Transverse colon (tissue), 4 donors: ENCODE measurements around the gene ARHGEF7. TPM values are rescaled to one million over a fixed set of nuclear protein-coding genes. Genes with fewer than 3 reads are reported as not detected.

ENCODE experiments used
- DNase-seq: peaks from one replicate; pipeline ENCODE4 v3.0.0-alpha.2; 2019
- H3K27ac ChIP-seq, 4 donors: fragments of 200-600 bp; sonication (generic); 2 replicates each; pipeline ENCODE4 v1.5.1; 2016 to 2018; ENCODE audit warnings: inconsistent platforms in 4 of 4
- H3K27me3 ChIP-seq: fragments of 200-600 bp; sonication (generic); 2 replicates; pipeline ENCODE4 v1.5.1; 2017; ENCODE audit warnings: inconsistent platforms
- H3K36me3 ChIP-seq, 4 donors: fragments of 200-600 bp; sonication (generic); 2 replicates each; pipeline ENCODE4 v1.5.1; 2017 to 2019; ENCODE audit warnings: inconsistent platforms in 4 of 4
- H3K4me1 ChIP-seq, 4 donors: fragments of 200-600 bp; sonication (generic); 2 replicates each; pipeline ENCODE4 v1.5.1; 2017 to 2020; ENCODE audit warnings: inconsistent platforms in 4 of 4
- H3K4me3 ChIP-seq, 4 donors: fragments of 200-600 bp; sonication (generic); 1 replicate in 1 of 4; 2 replicates in 3 of 4; pipeline versions ENCODE4 v1.5.1 to v1.6.1; 2017 to 2019; ENCODE audit warnings: inconsistent platforms in 4 of 4
- H3K9me3 ChIP-seq, 2 donors: fragments of 200-600 bp; sonication (generic); 2 replicates each; pipeline ENCODE4 v1.5.1; 2017 to 2019; ENCODE audit warnings: inconsistent platforms in 2 of 2
- EP300 ChIP-seq: sonication (generic); formaldehyde crosslinking; IDR thresholded peaks from one replicate; pipeline ENCODE4 v1.6.1; 2017; ENCODE audit warnings: antibody characterized with exemption, low read depth
- POLR2A ChIP-seq: fragments of 450-650 bp; IDR thresholded peaks from one replicate; pipeline ENCODE4 v1.6.1; 2016; ENCODE audit warnings: antibody characterized with exemption, mild to moderate bottlenecking, moderate library complexity
- POLR2AphosphoS5 ChIP-seq, 3 donors: sonication (generic); formaldehyde crosslinking; IDR thresholded peaks; one replicate each; pipeline ENCODE4 v1.6.1; 2016; ENCODE audit warnings: antibody characterized with exemption in 3 of 3
- WGBS, 2 donors: methylation state at CpG; one replicate each; pipeline ENCODE4 v1.1.5; 2018; ENCODE audit warnings: low coverage in 1 of 2; 5-methylcytosine and 5-hydroxymethylcytosine counted together
- in situ Hi-C, 4 donors: fragments of 200-750 bp; cut with MboI; loops; one replicate each; pipeline versions ENCODE4 v1.15.0 to v1.15.1; 2017; ENCODE audit warnings: low sequenced_read_pairs in 3 of 4, low pct_ligation_motif_present in 1 of 4, low pct_unique_long_range_greater_than_20kb in 1 of 4
- intact Hi-C: fragments of 100-400 bp; cut with DNase I; formaldehyde crosslinking; loops from one replicate; pipeline ENCODE4 v1.15.1; 2023; ENCODE audit warnings: low total_unique reads
- total RNA-seq, 4 donors: library from RNA; depleted of rRNA; stranded (reverse); fragments of >200 nt; gene quantifications; one replicate each; pipeline ENCODE4 v1.1.0, GENCODE V29; 2016
- TF ChIP-seq, protein P1 (sequence below), 5 experiments: fragments of 200-600 bp in 3 of 5; fragments of 450-650 bp in 2 of 5; sonication (generic) in 3 of 5; IDR thresholded peaks; 1 replicate in 2 of 5; 2 replicates in 3 of 5; pipeline ENCODE4 v1.5.1; 2016 to 2017; ENCODE audit warnings: antibody characterized with exemption in 5 of 5, inconsistent platforms in 3 of 5, mild to moderate bottlenecking in 2 of 5, moderate library complexity in 1 of 5

Gene ARHGEF7
- total RNA-seq, 4 donors from 2014 or later: 62.3 to 104 (median 75.6) TPM

DNA sequence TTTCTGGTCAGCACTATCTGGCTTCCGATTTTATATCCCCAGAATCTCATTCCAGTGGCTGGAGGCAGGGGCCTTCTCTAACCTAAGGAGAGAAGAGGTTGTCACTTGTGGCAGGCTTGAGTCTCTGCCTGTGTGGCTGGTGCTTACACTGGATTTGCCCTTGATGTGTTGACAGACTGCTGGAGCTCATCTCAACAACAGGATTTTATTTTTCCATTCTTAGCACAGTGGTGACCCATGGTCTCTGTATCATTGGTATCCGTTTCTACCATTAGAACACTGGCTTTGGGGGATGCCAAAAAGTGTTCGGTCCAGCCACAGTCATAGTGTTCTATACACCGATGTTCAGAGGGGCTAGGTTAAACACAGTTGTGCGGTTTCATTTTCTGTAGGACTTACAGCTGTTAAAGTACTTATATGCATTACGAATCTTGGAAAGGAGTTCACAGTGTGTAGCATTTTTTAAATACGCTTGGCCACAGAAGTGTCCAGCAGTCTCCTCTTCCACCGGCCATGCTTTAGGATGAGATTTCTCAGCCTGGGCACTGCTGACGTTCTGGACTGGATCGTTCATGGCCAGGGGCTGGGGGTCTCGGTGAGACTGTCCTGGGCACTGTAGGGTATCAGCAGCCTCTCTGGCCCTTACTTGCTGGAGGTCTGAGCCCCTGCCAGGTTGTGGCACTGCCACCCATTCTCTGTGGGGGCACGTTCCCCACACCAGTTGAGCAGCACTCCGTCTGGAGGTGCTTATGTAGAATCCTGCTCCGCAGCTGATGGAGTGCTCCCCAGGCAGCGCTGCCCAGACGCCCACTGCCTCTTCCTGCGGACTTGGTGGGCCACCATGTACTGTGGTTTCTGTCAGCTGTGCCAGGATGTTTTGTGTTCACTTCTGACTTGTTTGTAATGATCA is 163.9 kb downstream of the ARHGEF7 start:
- Histone ChIP-seq H3K27ac (no peak overlapping the region), H3K9me3 (no peaks in the 10 kb centered on the region), H3K4me1 (peaks cover 0 to 20% (median 5%) of the 10 kb centered on the region in 4 donors), H3K27me3 (no peaks in the 10 kb centered on the region), H3K4me3 (no peak overlapping the region), H3K36me3 (peaks cover 0 to 40% (median 18%) of the 10 kb centered on the region in 4 donors)
- intact Hi-C loops: loop anchor here (10.0 kb wide), 1 partner anchor 1406 kb away; no protein-coding TSS in a partner anchor
- TF ChIP-seq POLR2AphosphoS5 (IDR thresholded peaks at IDR 0.05): no peak
- TF ChIP-seq, protein P1, sequence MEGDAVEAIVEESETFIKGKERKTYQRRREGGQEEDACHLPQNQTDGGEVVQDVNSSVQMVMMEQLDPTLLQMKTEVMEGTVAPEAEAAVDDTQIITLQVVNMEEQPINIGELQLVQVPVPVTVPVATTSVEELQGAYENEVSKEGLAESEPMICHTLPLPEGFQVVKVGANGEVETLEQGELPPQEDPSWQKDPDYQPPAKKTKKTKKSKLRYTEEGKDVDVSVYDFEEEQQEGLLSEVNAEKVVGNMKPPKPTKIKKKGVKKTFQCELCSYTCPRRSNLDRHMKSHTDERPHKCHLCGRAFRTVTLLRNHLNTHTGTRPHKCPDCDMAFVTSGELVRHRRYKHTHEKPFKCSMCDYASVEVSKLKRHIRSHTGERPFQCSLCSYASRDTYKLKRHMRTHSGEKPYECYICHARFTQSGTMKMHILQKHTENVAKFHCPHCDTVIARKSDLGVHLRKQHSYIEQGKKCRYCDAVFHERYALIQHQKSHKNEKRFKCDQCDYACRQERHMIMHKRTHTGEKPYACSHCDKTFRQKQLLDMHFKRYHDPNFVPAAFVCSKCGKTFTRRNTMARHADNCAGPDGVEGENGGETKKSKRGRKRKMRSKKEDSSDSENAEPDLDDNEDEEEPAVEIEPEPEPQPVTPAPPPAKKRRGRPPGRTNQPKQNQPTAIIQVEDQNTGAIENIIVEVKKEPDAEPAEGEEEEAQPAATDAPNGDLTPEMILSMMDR (IDR thresholded peaks at IDR 0.05): no peak
- no peak for TF ChIP-seq EP300
- no peak for TF ChIP-seq POLR2A
- 90 to 92% methylated on average over 5 to 17 of the region's 17 CpGs for WGBS, 2 donors
- no peak for DNase-seq
- in situ Hi-C loops: no loop called here

DNA sequence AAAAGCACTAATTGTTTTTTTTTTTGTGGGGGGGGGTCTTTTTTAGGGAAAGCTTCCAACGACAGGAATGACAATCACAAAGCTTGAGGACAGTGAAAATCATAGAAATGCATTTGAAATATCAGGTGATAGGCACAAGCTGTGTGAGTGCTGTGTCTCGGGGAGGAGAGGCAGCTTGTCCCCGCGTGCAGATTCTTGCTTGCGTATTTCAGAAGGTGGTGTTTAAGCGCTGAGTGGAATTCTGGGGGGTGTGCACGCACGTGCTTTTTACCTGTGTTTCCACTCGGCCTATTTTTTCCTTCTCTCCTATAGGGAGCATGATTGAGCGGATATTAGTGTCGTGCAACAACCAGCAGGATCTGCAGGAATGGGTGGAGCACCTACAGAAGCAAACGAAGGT is 165.1 kb downstream of the ARHGEF7 start:
- in situ Hi-C loops (no loop called here), intact Hi-C loops (no loop called here)
- Histone ChIP-seq H3K27me3 (no peaks in the 10 kb centered on the region), H3K36me3 (peaks cover 0 to 48% (median 22%) of the 10 kb centered on the region in 4 donors), H3K9me3 (no peaks in the 10 kb centered on the region), H3K4me3 (no peak overlapping the region), H3K27ac (peak overlapping the region in 2 of 4 donors; percentile 63 to 71), H3K4me1 (peaks cover 0 to 20% (median 5%) of the 10 kb centered on the region in 4 donors)
- DNase-seq: no peak
- TF ChIP-seq POLR2A: no peak
- TF ChIP-seq EP300: no peak
- TF ChIP-seq, protein P1 (IDR thresholded peaks at IDR 0.05): no peak
- WGBS, 2 donors: 91 to 94% methylated on average over 11 to 12 of the region's 12 CpGs

DNA sequence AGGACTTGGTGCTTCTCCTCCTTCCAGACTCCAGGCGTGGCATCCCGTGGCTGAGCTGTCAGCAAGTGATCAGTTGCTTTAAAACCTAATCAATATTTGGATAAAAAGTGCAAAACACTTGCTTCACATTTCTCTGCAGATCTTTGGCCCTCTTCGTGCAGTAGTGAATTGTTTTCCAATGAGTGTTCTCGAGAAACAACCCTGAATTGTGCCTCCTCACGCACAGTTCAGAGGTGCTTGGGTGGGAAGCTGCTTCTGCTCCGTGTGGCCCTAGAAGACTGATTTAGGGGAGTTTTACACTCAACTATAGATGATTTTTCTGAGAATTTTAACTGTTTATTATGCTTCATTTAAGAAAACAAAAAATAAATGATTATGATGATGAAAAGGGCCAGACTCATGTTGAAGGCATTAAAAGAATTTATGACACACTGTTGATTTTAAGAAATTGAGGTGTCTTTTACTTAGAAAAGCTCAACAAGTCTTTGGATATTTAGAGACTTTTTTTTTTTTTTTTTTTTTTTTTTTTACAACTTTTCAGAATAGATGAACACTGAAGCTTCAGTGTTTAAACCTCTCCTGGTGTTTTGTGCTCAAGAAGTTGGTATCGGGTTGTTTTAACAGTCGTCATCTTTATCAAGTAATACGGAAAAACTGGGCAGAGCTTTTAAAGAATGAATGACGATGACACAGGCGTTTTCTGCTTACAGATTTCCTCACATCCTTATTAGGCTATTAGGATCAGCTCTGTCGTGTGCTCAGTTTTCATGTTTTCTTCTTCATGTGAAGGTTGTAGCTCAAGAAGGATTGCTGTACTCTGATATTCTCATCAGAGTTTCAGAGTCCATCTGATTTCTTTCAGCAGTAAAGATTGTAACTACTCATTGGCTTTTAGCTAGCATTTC is 165.8 kb downstream of the ARHGEF7 start:
- peaks cover 0 to 20% (median 5%) of the 10 kb centered on the region in 4 donors for H3K4me1 ChIP-seq
- in situ Hi-C loops: no loop called here
- TF ChIP-seq POLR2A (no peak), EP300 (no peak), POLR2AphosphoS5 (IDR thresholded peaks at IDR 0.05) (no peak)
- TF ChIP-seq, protein P1 (IDR thresholded peaks at IDR 0.05): no peak
- H3K36me3 ChIP-seq: peaks cover 0 to 47% (median 23%) of the 10 kb centered on the region in 4 donors
- WGBS, 2 donors: 85 to 95% methylated on average over 7 to 12 of the region's 12 CpGs
- intact Hi-C loops: no loop called here
- H3K9me3 ChIP-seq: no peaks in the 10 kb centered on the region
- peak overlapping the region; percentile 63 to 71 (median 66) for H3K27ac ChIP-seq
- no peak overlapping the region for H3K4me3 ChIP-seq
- DNase-seq: no peak
- H3K27me3 ChIP-seq: no peaks in the 10 kb centered on the region
